H1 (cell line): ENCODE results near the gene WBP1L. TPM values are rescaled to one million over a fixed set of nuclear protein-coding genes. Genes with fewer than 3 reads are reported as not detected.

ENCODE experiments used
- CTCF ChIA-PET: fragments of 300-600 bp; sonication (Branson Sonifier 250); formaldehyde crosslinking; loops from one replicate; lab custom pipeline; 2021; ENCODE audit not compliant: partially characterized antibody; lab: Charles Lee
- POLR2A ChIA-PET: fragments of 300-600 bp; sonication (Branson Sonifier 250); formaldehyde crosslinking; loops from one replicate; lab custom pipeline; 2021; ENCODE audit warnings: inconsistent platforms; ENCODE audit not compliant: partially characterized antibody; lab: Charles Lee
- DNase-seq, 2 experiments: peaks; one replicate each; pipeline versions ENCODE4 v3.0.0 to v3.0.0-alpha.2; 2010 to 2022; ENCODE audit warnings: low spot score in 2 of 2, low read depth in 1 of 2, mixed read lengths in 1 of 2
- FAIRE-seq: peaks from 2 replicates; lab custom pipeline; 2011; peaks lifted over from hg19 to GRCh38; lab: Jason Lieb, UNC
- H2AFZ ChIP-seq: 2 replicates; pipeline ENCODE4 v1.8.1; 2012; ENCODE audit warnings: low read length, inconsistent platforms
- H2AK5ac ChIP-seq: 2 replicates; pipeline ENCODE4 v1.6.1; 2013; ENCODE audit warnings: low read depth, low read length
- H2BK120ac ChIP-seq: replicated peaks from 2 replicates; pipeline ENCODE3; 2013; ENCODE audit warnings: low read depth, low read length, inconsistent platforms
- H2BK12ac ChIP-seq: 2 replicates; pipeline ENCODE4 v1.6.1; 2013; ENCODE audit warnings: low read depth, low read length
- H2BK15ac ChIP-seq: 2 replicates; pipeline ENCODE4 v1.6.1; 2013; ENCODE audit warnings: low read length
- H2BK20ac ChIP-seq: 2 replicates; pipeline ENCODE4 v1.6.1; 2013; ENCODE audit warnings: low read length
- H2BK5ac ChIP-seq: 2 replicates; pipeline ENCODE4 v1.6.1; 2013; ENCODE audit warnings: low read depth, low read length
- H3K14ac ChIP-seq: 2 replicates; pipeline ENCODE4 v1.6.1; 2013; ENCODE audit warnings: inconsistent platforms; ENCODE audit not compliant: insufficient read length
- H3K18ac ChIP-seq: 2 replicates; pipeline ENCODE4 v1.6.1; 2013; ENCODE audit warnings: low read length; ENCODE audit errors: extremely low read depth
- H3K23ac ChIP-seq: 2 replicates; pipeline ENCODE4 v1.6.1; 2013; ENCODE audit warnings: inconsistent platforms; ENCODE audit not compliant: insufficient read length
- H3K23me2 ChIP-seq: 2 replicates; pipeline ENCODE4 v1.6.1; 2013; ENCODE audit warnings: low read depth, low read length
- H3K27ac ChIP-seq: 2 replicates; pipeline ENCODE4 v1.6.1; 2011; ENCODE audit warnings: low read depth, low read length, inconsistent platforms
- H3K27me3 ChIP-seq, 4 experiments: replicated peaks in 1 of 4; 1 replicate in 1 of 4; 2 replicates in 3 of 4; pipeline versions ENCODE4 v1.6.1 to v1.8.1; 2011 to 2013; ENCODE audit warnings: low read length in 3 of 4, mild to moderate bottlenecking in 3 of 4, inconsistent platforms in 2 of 4, mixed read lengths in 2 of 4, moderate library complexity in 1 of 4; ENCODE audit not compliant: control insufficient read depth in 3 of 4, insufficient read depth in 3 of 4; ENCODE audit errors: extremely low read depth in 1 of 4
- H3K36me3 ChIP-seq, 4 experiments: 2 replicates each; pipeline versions ENCODE4 v1.6.1 to v1.8.1; 2011 to 2013; ENCODE audit warnings: mild to moderate bottlenecking in 4 of 4, low read length in 3 of 4, moderate library complexity in 2 of 4, control low read depth in 1 of 4, inconsistent platforms in 1 of 4; ENCODE audit not compliant: insufficient read depth in 4 of 4, control insufficient read depth in 2 of 4
- H3K4ac ChIP-seq: replicated peaks from 2 replicates; pipeline ENCODE3; 2013; ENCODE audit warnings: low read length, low read depth, mixed read lengths, inconsistent platforms; ENCODE audit not compliant: insufficient read length
- H3K4me1 ChIP-seq, 4 experiments: replicated peaks in 1 of 4; 1 replicate in 1 of 4; 2 replicates in 3 of 4; pipeline versions ENCODE4 v1.6.1 to v1.8.1; 2011 to 2013; ENCODE audit warnings: low read length in 3 of 4, inconsistent platforms in 2 of 4, mixed read lengths in 1 of 4; ENCODE audit not compliant: insufficient read depth in 4 of 4, control insufficient read depth in 3 of 4
- H3K4me2 ChIP-seq, 2 experiments: 2 replicates each; pipeline versions ENCODE4 v1.6.1 to v1.8.1; 2011 to 2013; ENCODE audit warnings: low read depth in 2 of 2, low read length in 2 of 2, control low read depth in 1 of 2, inconsistent platforms in 1 of 2, mild to moderate bottlenecking in 1 of 2; ENCODE audit not compliant: insufficient read depth in 1 of 2
- H3K4me3 ChIP-seq, 4 experiments: fragments of 200-600, 300-600 bp in 1 of 4; sonication (generic), shearing (Covaris generic), sonication (Bioruptor Twin) in 1 of 4; 2 replicates each; pipeline versions ENCODE4 v1.5.1 to v1.8.1; 2011 to 2016; ENCODE audit warnings: low read length in 4 of 4, low read depth in 3 of 4, control low read depth in 2 of 4, inconsistent platforms in 2 of 4, mild to moderate bottlenecking in 2 of 4, mixed read lengths in 1 of 4, moderate library complexity in 1 of 4; ENCODE audit not compliant: insufficient read depth in 2 of 4; ENCODE audit errors: extremely low read depth in 1 of 4
- H3K56ac ChIP-seq: replicated peaks from 2 replicates; pipeline ENCODE3; 2013; ENCODE audit warnings: low read depth, mild to moderate bottlenecking, mixed read lengths, low read length, inconsistent platforms; ENCODE audit not compliant: insufficient read length
- H3K79me1 ChIP-seq: 2 replicates; pipeline ENCODE4 v1.6.1; 2013; ENCODE audit warnings: low read depth, low read length, control low read depth
- H3K79me2 ChIP-seq, 2 experiments: 2 replicates each; pipeline versions ENCODE4 v1.6.1 to v1.8.1; 2012 to 2013; ENCODE audit warnings: low read length in 2 of 2, mild to moderate bottlenecking in 2 of 2, inconsistent platforms in 1 of 2; ENCODE audit not compliant: insufficient read depth in 2 of 2, control insufficient read depth in 1 of 2
- H3K9ac ChIP-seq, 4 experiments: replicated peaks in 1 of 4; 1 replicate in 1 of 4; 2 replicates in 3 of 4; pipeline versions ENCODE4 v1.6.1 to v1.8.1; 2011 to 2013; ENCODE audit warnings: low read depth in 3 of 4, low read length in 3 of 4, control low read depth in 2 of 4, mild to moderate bottlenecking in 2 of 4, moderate library complexity in 2 of 4, inconsistent platforms in 1 of 4; ENCODE audit errors: extremely low read depth in 1 of 4
- H3K9me3 ChIP-seq, 2 experiments: 2 replicates each; pipeline versions ENCODE4 v1.6.1 to v1.8.1; 2012 to 2013; ENCODE audit warnings: mild to moderate bottlenecking in 2 of 2, moderate library complexity in 2 of 2, control low read depth in 1 of 2, inconsistent platforms in 1 of 2, low read depth in 1 of 2, low read length in 1 of 2, mixed read lengths in 1 of 2; ENCODE audit not compliant: insufficient read depth in 2 of 2
- H4K20me1 ChIP-seq, 2 experiments: replicated peaks in 1 of 2; 2 replicates each; pipeline versions ENCODE3 to v1.8.1; 2011 to 2013; ENCODE audit warnings: inconsistent platforms in 2 of 2, low read length in 2 of 2, mild to moderate bottlenecking in 1 of 2; ENCODE audit not compliant: insufficient read depth in 2 of 2, control insufficient read depth in 1 of 2
- H4K5ac ChIP-seq: 2 replicates; pipeline ENCODE4 v1.6.1; 2013; ENCODE audit warnings: low read length, low read depth, mixed read lengths, inconsistent platforms; ENCODE audit not compliant: insufficient read length
- H4K8ac ChIP-seq: 2 replicates; pipeline ENCODE4 v1.8.0; 2013; ENCODE audit warnings: mild to moderate bottlenecking, moderate library complexity, low read length, inconsistent platforms; ENCODE audit not compliant: insufficient read depth; ENCODE audit errors: extremely low read depth
- H4K91ac ChIP-seq: replicated peaks from 2 replicates; pipeline ENCODE3; 2013; ENCODE audit warnings: low read length, mixed read lengths, inconsistent platforms; ENCODE audit not compliant: insufficient read length
- SIX5 ChIP-seq: IDR thresholded peaks from 2 replicates; pipeline ENCODE4 v1.6.1; 2011; ENCODE audit warnings: mild to moderate bottlenecking, low read depth, low read length
- WGBS, 2 experiments: shearing (Covaris generic) in 1 of 2; methylation state at CpG; one replicate each; pipeline versions ENCODE4 v1.1.6 to v1.1.7; 2013 to 2015; ENCODE audit warnings: low lambda C conversion rate in 2 of 2, mixed read lengths in 2 of 2, inconsistent platforms in 1 of 2, low coverage in 1 of 2, missing lambda C conversion rate in 1 of 2; ENCODE audit not compliant: insufficient replicate concordance in 2 of 2, insufficient coverage in 1 of 2, insufficient read length in 1 of 2; ENCODE audit errors: extremely low coverage in 1 of 2, missing lambda C conversion rate in 1 of 2; 5-methylcytosine and 5-hydroxymethylcytosine counted together
- polyA plus RNA-seq, 7 experiments: library from polyadenylated mRNA; depleted of rRNA in 3 of 7; stranded (reverse) in 5 of 7; unstranded in 2 of 7; fragments of >200 nt in 5 of 7; fragments of 200-250 nt in 2 of 7; gene quantifications; 1 replicate in 5 of 7; 2 replicates in 1 of 7; 4 replicates in 1 of 7; pipeline versions ENCODE4 v1.2.1 to v1.2.3, GENCODE V29; 2011 to 2013; ENCODE audit warnings: missing spikeins in 2 of 7, mixed read lengths in 2 of 7
- total RNA-seq: library from RNA; stranded (reverse); fragmentation: NEBNext Ultra II Directional; extraction: Animal tissue kit (Norgen Biotek cat#: 25700); gene quantifications from 2 replicates; pipeline ENCODE4 v1.2.1, GENCODE V29; 2021

The WBP1L gene
- total and polyA plus RNA-seq, 2 of the 8 experiments (the other 6 are each of a cell fraction or from before 2014, with no cell fraction given), result 26.6 to 29.9 TPM

GRCh38 chr10:102837230-102837721, 93.5 kb downstream of the WBP1L start, which contains the start of gene CYP17A1:
CYP17A1 (minus strand) TSS chr10:102837413; CDS start chr10:102837361, 52 bp downstream.
- Histone ChIP-seq H3K9me3 (no peaks in the 10 kb centered on the region), H4K91ac (no peak within 1 kb of the TSS), H3K4me3 (no peak within 1 kb of the TSS), H3K14ac (no peak within 1 kb of the TSS), H4K8ac (peak within 1 kb of the TSS; percentile 5; the same call in 1 of the 2 replicates), H3K27ac (no peak within 1 kb of the TSS), H2BK20ac (no peak within 1 kb of the TSS), H3K4me2 (no peak within 1 kb of the TSS), H2BK12ac (0 out of 2 replicates have a peak within 1 kb of the TSS, but pooled peaks have one; percentile 39), H3K18ac (no peak within 1 kb of the TSS), H3K27me3 (no peaks in the 10 kb centered on the region; a peak in 1 of 7 replicates), H2AFZ (no peak within 1 kb of the TSS), H3K36me3 (no peaks in the 10 kb centered on the region), H2BK5ac (no peak within 1 kb of the TSS), H3K23me2 (no peaks in the 10 kb centered on the region), H3K4me1 (0 out of 7 replicates have a peak, but pooled peaks cover 0 to 2% (median 0%) of the 10 kb centered on the region in 4 experiments), H4K5ac (no peak within 1 kb of the TSS), H2AK5ac (no peak within 1 kb of the TSS), H3K23ac (no peak within 1 kb of the TSS), H3K79me1 (no peaks in the 10 kb centered on the region), H3K4ac (no peak within 1 kb of the TSS), H3K56ac (no peak within 1 kb of the TSS), H3K79me2 (no peaks in the 10 kb centered on the region), H4K20me1 (no peaks in the 10 kb centered on the region), H3K9ac (no peak within 1 kb of the TSS), H2BK120ac (no peak within 1 kb of the TSS), H2BK15ac (peak within 1 kb of the TSS; percentile 88; the same call in 1 of the 2 replicates)
- DNase-seq (no peak), FAIRE-seq (no peak)
- WGBS, 2 experiments, result 84% methylated on average over 5 of the region's 5 CpGs; no CpG with 5 or more reads in 1 of the 2 experiments
- TF ChIP-seq SIX5, result no peak
- ChIA-PET CTCF (interaction anchor here (0.6 to 11.3 kb wide), 13 partner anchors 10 to 234 kb away, joined by 3 to 118 read pairs (median 5); no protein-coding TSS in a partner anchor), POLR2A (interaction anchor here (1.1 kb wide), 1 partner anchor 11 kb away, joined by 3 read pairs; no protein-coding TSS in a partner anchor)
